Dermis blood vessel endothelial cell (primary cell): ENCODE data around the gene ST8SIA5. TPM values are rescaled to one million over a fixed set of nuclear protein-coding genes. Genes with fewer than 3 reads are reported as not detected.

Experiments used
- DNase-seq: peaks from one replicate; pipeline ENCODE4 v3.0.0; 2010
- total RNA-seq: library from RNA; depleted of rRNA; stranded (reverse); fragments of >200 nt; gene quantifications from 2 replicates; pipeline ENCODE4 v1.2.3, GENCODE V29; 2014

The ST8SIA5 gene
- total RNA-seq, 1 donor from 2014 or later = not detected

DNA sequence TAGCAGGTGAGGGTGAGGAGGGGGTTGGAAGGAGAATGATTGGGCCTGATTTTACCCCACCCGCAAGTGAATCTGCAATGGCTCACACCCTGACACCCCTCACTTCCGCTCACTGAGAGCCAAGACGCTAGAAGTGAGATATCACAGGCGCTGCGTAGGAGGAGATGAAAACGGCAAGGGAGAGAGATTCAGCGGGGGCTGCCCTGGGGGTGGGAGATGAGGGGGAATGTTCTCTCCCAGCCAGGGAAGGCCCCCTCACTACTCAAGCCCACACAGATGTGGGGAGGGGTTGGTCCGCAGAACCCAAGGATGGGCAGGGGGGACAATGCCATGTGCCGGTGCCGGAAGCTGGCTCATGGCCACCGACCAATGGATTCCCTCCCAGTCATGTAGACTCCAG is 132.7 kb downstream of the ST8SIA5 start:
- DNase-seq = no peak

DNA sequence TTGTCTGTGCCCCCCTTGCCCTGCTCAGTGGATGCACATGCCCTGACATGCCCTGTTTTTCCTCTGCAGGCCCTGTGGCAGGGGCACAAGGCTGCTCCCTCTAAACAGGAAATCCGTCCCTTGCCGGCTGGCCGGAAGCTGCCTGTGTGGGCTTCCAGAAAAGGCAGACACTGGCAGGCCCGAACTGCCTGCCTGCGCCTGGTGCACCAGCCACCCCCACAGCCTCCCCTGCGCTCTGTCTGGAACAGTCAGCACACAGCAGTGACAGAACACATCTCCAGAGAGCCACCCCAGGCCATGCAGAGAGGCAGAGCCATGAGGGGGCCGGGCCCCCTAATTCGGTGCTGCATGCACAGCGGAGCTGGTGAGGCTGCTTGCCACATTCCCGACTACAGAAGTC is 133.3 kb downstream of the ST8SIA5 start:
- peak; percentile 41 for DNase-seq

DNA sequence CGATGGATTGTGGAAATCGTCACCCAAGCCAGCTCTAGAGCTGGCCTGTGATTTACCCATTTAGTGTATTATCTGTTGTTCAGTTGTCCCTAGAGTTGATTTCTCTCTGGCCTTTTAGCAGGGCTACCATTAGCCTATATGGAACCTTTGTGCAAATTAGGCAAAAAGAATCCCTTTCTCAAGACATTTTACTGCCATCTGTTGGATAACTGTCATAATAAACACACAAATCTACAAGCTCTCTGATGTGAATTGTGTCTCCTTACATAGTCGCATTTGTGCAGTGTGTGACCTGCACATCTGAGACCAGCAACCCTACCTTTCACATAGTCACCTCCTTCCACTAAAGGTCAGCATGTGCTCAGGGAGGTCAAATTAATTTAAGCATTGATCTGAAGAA is 133.9 kb downstream of the ST8SIA5 start:
- peak; percentile 27 for DNase-seq

DNA sequence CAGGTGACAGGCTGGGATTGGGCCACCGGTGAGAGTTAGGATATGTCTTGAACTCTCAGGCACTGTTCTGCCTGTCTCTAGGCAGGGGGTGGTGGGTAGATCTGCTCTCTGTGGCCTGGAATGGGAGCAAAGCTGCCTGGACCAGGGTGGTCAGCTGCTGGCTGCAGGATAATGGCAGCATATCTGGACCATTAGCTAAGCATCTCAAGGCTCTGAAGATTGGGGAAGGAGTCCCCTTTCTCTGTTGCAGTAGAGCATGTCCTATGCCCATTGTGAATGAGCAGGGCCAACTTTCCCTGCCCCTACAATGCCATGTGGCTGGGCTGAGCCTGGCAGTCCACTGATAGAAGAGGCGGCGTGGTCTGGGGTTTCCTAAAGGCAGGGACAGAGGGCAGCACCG is 134.4 kb downstream of the ST8SIA5 start:
- DNase-seq = no peak

DNA sequence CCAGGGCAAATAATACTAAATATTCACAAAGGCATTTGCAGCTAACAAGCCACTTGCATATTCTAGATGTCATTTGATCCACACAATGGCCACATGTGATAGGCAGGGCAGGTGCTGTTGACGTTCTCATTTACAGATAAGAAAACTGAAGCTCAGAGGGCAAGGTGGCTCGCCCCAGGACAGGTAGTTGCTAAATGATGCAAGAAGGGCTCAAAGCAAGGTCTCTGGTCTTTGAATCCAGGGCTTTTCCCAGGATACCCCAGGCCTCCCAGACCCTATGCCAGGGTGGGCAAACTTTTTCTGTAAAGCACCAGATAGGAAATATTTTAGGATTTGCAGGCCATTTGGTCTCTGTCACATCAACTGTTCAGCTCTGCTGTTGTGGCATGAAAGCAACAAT is 135.0 kb downstream of the ST8SIA5 start:
- no peak for DNase-seq

DNA sequence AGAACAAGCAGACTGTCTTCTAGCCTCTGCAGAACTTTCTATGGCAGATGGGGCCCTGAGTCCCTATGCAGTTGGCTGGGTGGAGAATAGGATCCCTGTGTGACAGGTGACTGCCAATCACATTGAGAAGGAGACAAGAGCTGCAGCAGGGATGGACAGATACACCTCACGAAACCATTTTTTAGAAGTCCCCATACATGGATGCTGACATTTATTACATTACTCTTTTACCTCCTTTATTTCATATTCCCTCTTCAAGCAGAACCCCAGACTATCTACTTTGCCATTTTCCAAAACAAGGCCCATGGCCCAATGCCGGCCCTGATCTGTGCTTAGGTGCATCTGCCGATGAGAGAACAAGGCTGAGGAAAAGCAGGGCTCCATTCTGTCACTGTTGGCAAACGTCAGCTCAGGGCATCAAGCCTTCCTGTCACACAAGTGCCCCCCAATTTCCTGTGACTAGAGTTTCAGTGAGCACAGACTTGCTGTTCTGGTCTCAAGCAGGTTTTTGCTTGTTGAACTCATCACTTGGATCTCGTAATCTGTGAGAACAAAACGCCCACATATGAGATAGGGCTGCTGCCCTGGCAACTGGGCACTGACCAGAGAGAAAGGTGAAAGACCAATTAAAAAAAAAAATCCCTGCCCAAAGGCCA is 135.6 kb downstream of the ST8SIA5 start:
- no peak for DNase-seq

DNA sequence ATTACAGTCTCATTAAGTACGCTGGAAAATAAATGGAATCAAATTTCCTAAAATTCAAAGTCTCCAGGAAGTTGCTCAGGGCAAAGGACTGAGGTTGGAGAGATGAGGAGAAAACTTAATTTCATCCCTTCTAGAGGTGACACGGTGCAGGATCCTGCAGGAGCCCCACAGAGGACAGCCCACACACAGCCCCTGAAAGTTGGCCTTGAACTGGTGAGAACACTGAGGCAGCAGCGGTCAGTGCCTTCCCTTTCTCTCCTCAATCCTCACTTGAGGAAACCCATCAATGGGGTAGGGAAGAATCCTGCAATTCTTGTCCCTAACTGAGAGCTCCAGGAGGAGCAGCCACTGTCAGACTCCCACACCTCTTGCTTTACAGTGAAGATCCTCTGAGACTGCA is 137.3 kb downstream of the ST8SIA5 start:
- DNase-seq = no peak

Other genes starting within 250 kb of the ST8SIA5 start
- gene LOXHD1, start 99.8 kb downstream of the ST8SIA5 start, total RNA-seq = under 0.01 and 0.05 TPM in 2 replicates
- 14.2 and 15.5 TPM in 2 replicates for gene PIAS2, start 160.5 kb upstream of the ST8SIA5 start, total RNA-seq
- 0.51 and 2.9 TPM in 2 replicates for gene KATNAL2, start 160.5 kb upstream of the ST8SIA5 start, total RNA-seq